A549 (cell line): ENCODE measurements around the gene MAFB. TPM values are rescaled to one million over a fixed set of nuclear protein-coding genes. Genes with fewer than 3 reads are reported as not detected.

Source experiments
- ATAC-seq, 2 experiments: fragments of 200-7000 bp in 1 of 2; fragments of >200 bp in 1 of 2; cut with Nextera tagmentation in 1 of 2; cut with Tn5 transposase in 1 of 2; 3 replicates each; pipeline versions ENCODE4 v1.8.0 to v1.9.1; 2018 to 2020; ENCODE audit warnings: mild to moderate bottlenecking in 1 of 2, moderate library complexity in 1 of 2
- CTCF ChIA-PET: fragments of 300-600 bp; sonication (Branson Sonifier 250); formaldehyde crosslinking; extraction: SDS; loops from one replicate; lab custom pipeline; 2021; ENCODE audit warnings: antibody characterized with exemption, inconsistent platforms; lab: Yijun Ruan, JAX
- POLR2A ChIA-PET: fragments of 350-600 bp; formaldehyde crosslinking; extraction: SDS; loops from one replicate; lab custom pipeline; 2021; ENCODE audit warnings: antibody characterized with exemption, inconsistent platforms; lab: Yijun Ruan, JAX
- DNase-seq, 2 experiments: peaks; one replicate each; pipeline versions ENCODE4 v3.0.0 to v3.0.0-alpha.2; 2011 to 2016; ENCODE audit warnings: low read depth in 1 of 2, low spot score in 1 of 2
- FAIRE-seq: peaks from 2 replicates; lab custom pipeline; 2011; peaks lifted over from hg19 to GRCh38; lab: Jason Lieb, UNC
- H3K27ac ChIP-seq, 2 experiments: fragments of >200 bp; sonication (Bioruptor Twin); formaldehyde crosslinking; 3 replicates each; pipeline ENCODE4 v1.5.1; 2016 to 2017
- H3K4me1 ChIP-seq: fragments of >200 bp; sonication (Bioruptor Twin); formaldehyde crosslinking; 3 replicates; pipeline ENCODE4 v1.6.1; 2016
- H3K4me2 ChIP-seq: fragments of >200 bp; sonication (Bioruptor Twin); formaldehyde crosslinking; 3 replicates; pipeline ENCODE4 v1.6.1; 2016
- H3K4me3 ChIP-seq: fragments of >200 bp; sonication (Bioruptor Twin); formaldehyde crosslinking; 3 replicates; pipeline ENCODE4 v1.5.1; 2016
- H3K9me3 ChIP-seq: fragments of >200 bp; sonication (Bioruptor Twin); formaldehyde crosslinking; 3 replicates; pipeline ENCODE4 v1.6.1; 2016
- BHLHE40 ChIP-seq: IDR thresholded peaks from 2 replicates; pipeline ENCODE4 v1.6.1; 2012; ENCODE audit warnings: low read depth, low read length, inconsistent platforms
- CHD2 ChIP-seq: fragments of 150-350 bp; IDR thresholded peaks from 2 replicates; pipeline ENCODE4 v1.6.1; 2014; ENCODE audit warnings: low read length; ENCODE audit not compliant: partially characterized antibody
- EHF ChIP-seq: fragments of 250-450 bp; sonication (Bioruptor Pico); IDR thresholded peaks from 2 replicates; pipeline ENCODE4 v1.5.0; 2020; ENCODE audit warnings: mild to moderate bottlenecking
- ESRRA ChIP-seq: fragments of 150-350 bp; IDR thresholded peaks from 2 replicates; pipeline ENCODE4 v1.6.1; 2014; ENCODE audit warnings: mild to moderate bottlenecking, low read length, borderline replicate concordance
- FOSB ChIP-seq: fragments of 250-450 bp; sonication (Bioruptor Pico); IDR thresholded peaks from 2 replicates; pipeline ENCODE4 v1.5.0; 2020; ENCODE audit warnings: mild to moderate bottlenecking, moderate library complexity
- GATA3 ChIP-seq: IDR thresholded peaks from 2 replicates; pipeline ENCODE4 v1.6.1; 2012; ENCODE audit warnings: borderline replicate concordance
- HDAC2 ChIP-seq: fragments of 200-600 bp; sonication (generic); IDR thresholded peaks from 2 replicates; pipeline ENCODE4 v1.6.1; 2016
- HOXA7 ChIP-seq: fragments of 250-450 bp; sonication (Bioruptor Pico); IDR thresholded peaks from 2 replicates; pipeline ENCODE4 v1.5.0; 2020; ENCODE audit warnings: mild to moderate bottlenecking, moderate library complexity
- HOXB5 ChIP-seq: fragments of 250-450 bp; sonication (Bioruptor Pico); IDR thresholded peaks from 2 replicates; pipeline ENCODE4 v1.5.0; 2020; ENCODE audit warnings: mild to moderate bottlenecking, moderate library complexity
- JUN ChIP-seq, 2 experiments: fragments of >200 bp; sonication (Bioruptor Twin); formaldehyde crosslinking; IDR thresholded peaks; 2 replicates in 1 of 2; 3 replicates in 1 of 2; pipeline ENCODE4 v1.6.1; 2016 to 2017
- NFE2L2 ChIP-seq: fragments of 150-350 bp; conservative IDR thresholded peaks from 2 replicates; pipeline ENCODE4 v1.6.1; 2014; ENCODE audit warnings: low read length
- NPAS2 ChIP-seq: fragments of 250-450 bp; sonication (Bioruptor Pico); IDR thresholded peaks from 2 replicates; pipeline ENCODE4 v1.8.0; 2022; ENCODE audit warnings: mild to moderate bottlenecking, moderate library complexity, borderline replicate concordance
- NR3C1 ChIP-seq: fragments of >200 bp; sonication (Bioruptor Twin); formaldehyde crosslinking; IDR thresholded peaks from 3 replicates; pipeline ENCODE4 v1.6.1; 2017
- PHF8 ChIP-seq: fragments of 200-600 bp; sonication (generic); IDR thresholded peaks from 2 replicates; pipeline ENCODE4 v1.6.1; 2016; ENCODE audit warnings: low read depth, mild to moderate bottlenecking, antibody characterized with exemption, moderate library complexity, borderline replicate concordance
- POLR2A ChIP-seq: IDR thresholded peaks from 2 replicates; pipeline ENCODE4 v1.6.1; 2012; ENCODE audit warnings: mild to moderate bottlenecking, low read length
- POLR2AphosphoS2 ChIP-seq: conservative IDR thresholded peaks from 2 replicates; pipeline ENCODE4 v1.6.1; 2012; ENCODE audit warnings: low read length, improper control_type of control experiment, inconsistent platforms
- RARB ChIP-seq: fragments of 250-450 bp; sonication (Bioruptor Pico); IDR thresholded peaks from 2 replicates; pipeline ENCODE4 v1.8.0; 2021; ENCODE audit warnings: mild to moderate bottlenecking, moderate library complexity
- RFX5 ChIP-seq: fragments of 450-650 bp; IDR thresholded peaks from 2 replicates; pipeline ENCODE4 v1.7.1; 2014; ENCODE audit warnings: antibody characterized with exemption, mild to moderate bottlenecking, moderate library complexity
- SREBF2 ChIP-seq: fragments of 450-650 bp; IDR thresholded peaks from 2 replicates; pipeline ENCODE4 v1.6.1; 2014; ENCODE audit warnings: mild to moderate bottlenecking, moderate library complexity
- TFCP2L1 ChIP-seq: fragments of 250-450 bp; sonication (Bioruptor Pico); IDR thresholded peaks from 2 replicates; pipeline ENCODE4 v1.5.0; 2021; ENCODE audit warnings: mild to moderate bottlenecking
- ZNF302 ChIP-seq: fragments of 250-450 bp; sonication (Bioruptor Pico); IDR thresholded peaks from 2 replicates; pipeline ENCODE4 v1.9.0; 2021; ENCODE audit warnings: inconsistent platforms, mild to moderate bottlenecking, moderate library complexity
- ZSCAN20 ChIP-seq: fragments of 250-450 bp; sonication (Bioruptor Pico); IDR thresholded peaks from 2 replicates; pipeline ENCODE4 v1.8.0; 2022; ENCODE audit warnings: mild to moderate bottlenecking, moderate library complexity
- WGBS: methylation state at CpG from one replicate; pipeline ENCODE4 v1.1.6; 2017; ENCODE audit errors: missing lambda C conversion rate; 5-methylcytosine and 5-hydroxymethylcytosine counted together
- polyA plus RNA-seq, 4 experiments: library from polyadenylated mRNA; depleted of rRNA in 3 of 4; stranded (reverse); fragments of >200 nt; fragmentation: RNase III in 1 of 4; extraction: RNeasy Plus Mini Kit Qiagen cat#74134 plus additional on column Dnase treatment in 1 of 4; gene quantifications; 2 replicates in 3 of 4; 3 replicates in 1 of 4; pipeline ENCODE4 v1.2.3, GENCODE V29; 2011 to 2017
- TF ChIP-seq, protein P1 (sequence below): fragments of 450-650 bp; IDR thresholded peaks from 2 replicates; pipeline ENCODE4 v1.6.1; 2014; ENCODE audit warnings: antibody characterized with exemption
- TF ChIP-seq, protein P2 (sequence below): fragments of 250-450 bp; sonication (Bioruptor Pico); IDR thresholded peaks from 2 replicates; pipeline ENCODE4 v1.5.0; 2021; ENCODE audit warnings: mild to moderate bottlenecking, moderate library complexity, borderline replicate concordance
- TF ChIP-seq, protein P3 (sequence below): IDR thresholded peaks from 2 replicates; pipeline ENCODE4 v1.6.1; 2012; ENCODE audit warnings: low read depth, borderline replicate concordance

The MAFB gene
- polyA plus RNA-seq, 2 of the 4 experiments (the other 2 are of a cell fraction) = 0.04 TPM; not detected in 1

DNA sequence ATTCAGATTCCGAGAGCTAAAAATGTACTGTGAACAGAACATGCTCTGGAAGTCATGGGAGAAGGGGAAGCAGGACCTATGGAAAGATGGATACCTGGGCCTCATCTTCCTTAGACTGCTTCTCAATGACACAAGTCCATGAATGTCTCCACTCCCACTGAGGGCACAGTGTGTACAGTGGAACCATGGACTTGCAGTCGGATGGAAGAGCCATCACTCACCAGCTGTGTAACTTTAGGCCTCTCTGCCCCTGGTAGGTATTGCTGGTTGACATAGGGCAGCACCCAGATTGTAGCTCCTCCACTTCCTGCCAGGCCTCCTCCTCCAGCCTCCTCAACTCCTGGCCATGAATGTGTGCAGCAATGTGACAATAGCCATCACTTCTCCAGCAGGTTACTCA is 52.5 kb downstream of the MAFB start:
- TF ChIP-seq RFX5 (no peak), HDAC2 (no peak), ZNF302 (CRISPR knock-in tag) (no peak), EHF (CRISPR knock-in tag) (no peak), FOSB (no peak), CHD2 (no peak), SREBF2 (no peak), TFCP2L1 (no peak), POLR2AphosphoS2 (no peak), NR3C1 (no peak), HOXB5 (CRISPR knock-in tag) (no peak), POLR2A (no peak), HOXA7 (CRISPR knock-in tag) (no peak), JUN (IDR thresholded peaks at IDR 0.05) (no peak)
- TF ChIP-seq, protein P1, sequence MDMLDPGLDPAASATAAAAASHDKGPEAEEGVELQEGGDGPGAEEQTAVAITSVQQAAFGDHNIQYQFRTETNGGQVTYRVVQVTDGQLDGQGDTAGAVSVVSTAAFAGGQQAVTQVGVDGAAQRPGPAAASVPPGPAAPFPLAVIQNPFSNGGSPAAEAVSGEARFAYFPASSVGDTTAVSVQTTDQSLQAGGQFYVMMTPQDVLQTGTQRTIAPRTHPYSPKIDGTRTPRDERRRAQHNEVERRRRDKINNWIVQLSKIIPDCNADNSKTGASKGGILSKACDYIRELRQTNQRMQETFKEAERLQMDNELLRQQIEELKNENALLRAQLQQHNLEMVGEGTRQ = no peak
- TF ChIP-seq, protein P2, sequence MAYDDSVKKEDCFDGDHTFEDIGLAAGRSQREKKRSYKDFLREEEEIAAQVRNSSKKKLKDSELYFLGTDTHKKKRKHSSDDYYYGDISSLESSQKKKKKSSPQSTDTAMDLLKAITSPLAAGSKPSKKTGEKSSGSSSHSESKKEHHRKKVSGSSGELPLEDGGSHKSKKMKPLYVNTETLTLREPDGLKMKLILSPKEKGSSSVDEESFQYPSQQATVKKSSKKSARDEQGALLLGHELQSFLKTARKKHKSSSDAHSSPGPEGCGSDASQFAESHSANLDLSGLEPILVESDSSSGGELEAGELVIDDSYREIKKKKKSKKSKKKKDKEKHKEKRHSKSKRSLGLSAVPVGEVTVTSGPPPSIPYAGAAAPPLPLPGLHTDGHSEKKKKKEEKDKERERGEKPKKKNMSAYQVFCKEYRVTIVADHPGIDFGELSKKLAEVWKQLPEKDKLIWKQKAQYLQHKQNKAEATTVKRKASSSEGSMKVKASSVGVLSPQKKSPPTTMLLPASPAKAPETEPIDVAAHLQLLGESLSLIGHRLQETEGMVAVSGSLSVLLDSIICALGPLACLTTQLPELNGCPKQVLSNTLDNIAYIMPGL = no peak
- TF ChIP-seq, protein P3, sequence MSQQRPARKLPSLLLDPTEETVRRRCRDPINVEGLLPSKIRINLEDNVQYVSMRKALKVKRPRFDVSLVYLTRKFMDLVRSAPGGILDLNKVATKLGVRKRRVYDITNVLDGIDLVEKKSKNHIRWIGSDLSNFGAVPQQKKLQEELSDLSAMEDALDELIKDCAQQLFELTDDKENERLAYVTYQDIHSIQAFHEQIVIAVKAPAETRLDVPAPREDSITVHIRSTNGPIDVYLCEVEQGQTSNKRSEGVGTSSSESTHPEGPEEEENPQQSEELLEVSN = no peak
- no peak for DNase-seq
- H3K4me3 ChIP-seq = no peak overlapping the region
- CTCF ChIA-PET = no interaction called here
- no peak for FAIRE-seq
- POLR2A ChIA-PET = no interaction called here
- WGBS = 11% methylated on average over 2 of the region's 2 CpGs
- no peaks in the 10 kb centered on the region for H3K4me1 ChIP-seq
- no peak overlapping the region for H3K4me2 ChIP-seq
- no peak for ATAC-seq
- no peak overlapping the region for H3K27ac ChIP-seq
- H3K9me3 ChIP-seq = no peaks in the 10 kb centered on the region

DNA sequence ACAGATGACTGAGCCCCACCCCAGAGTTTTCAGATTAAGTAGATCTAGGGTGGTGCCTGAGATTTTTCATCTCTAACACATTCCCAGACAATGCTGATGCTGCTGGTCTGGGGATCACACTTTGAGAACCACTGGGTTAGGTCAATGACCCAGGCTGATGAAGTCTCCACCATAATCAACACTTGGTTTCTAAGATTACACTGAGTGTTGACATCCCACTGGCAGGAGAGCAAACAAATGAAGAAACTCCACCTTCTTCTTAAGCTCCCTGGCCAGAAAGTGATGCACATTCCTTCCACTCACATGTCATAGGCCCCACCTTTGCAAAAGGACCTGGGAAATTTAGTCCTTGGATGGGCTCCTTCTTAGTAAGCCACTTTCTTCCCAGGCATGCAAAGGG is 53.1 kb downstream of the MAFB start:
- DNase-seq (no peak), ATAC-seq (no peak), FAIRE-seq (no peak)
- TF ChIP-seq RARB (CRISPR knock-in tag) (no peak), ZNF302 (CRISPR knock-in tag) (no peak), GATA3 (no peak), NPAS2 (CRISPR knock-in tag) (no peak), BHLHE40 (no peak), JUN (IDR thresholded peaks at IDR 0.05) (no peak), PHF8 (no peak), SREBF2 (no peak), HOXA7 (CRISPR knock-in tag) (no peak), ZSCAN20 (CRISPR knock-in tag) (no peak), NFE2L2 (no peak), ESRRA (no peak)
- Histone ChIP-seq H3K9me3 (no peaks in the 10 kb centered on the region), H3K4me1 (no peaks in the 10 kb centered on the region), H3K27ac (no peak overlapping the region), H3K4me3 (no peak overlapping the region), H3K4me2 (no peak overlapping the region)
- CTCF ChIA-PET = no interaction called here
- POLR2A ChIA-PET = no interaction called here
